ENCODE measurements around the gene MAPK8IP3. TPM values are rescaled to one million over a fixed set of nuclear protein-coding genes. Genes with fewer than 3 reads are reported as not detected.

Gene MAPK8IP3
- total RNA-seq, 1 donor from 2014 or later, result 32.6 TPM

DNA sequence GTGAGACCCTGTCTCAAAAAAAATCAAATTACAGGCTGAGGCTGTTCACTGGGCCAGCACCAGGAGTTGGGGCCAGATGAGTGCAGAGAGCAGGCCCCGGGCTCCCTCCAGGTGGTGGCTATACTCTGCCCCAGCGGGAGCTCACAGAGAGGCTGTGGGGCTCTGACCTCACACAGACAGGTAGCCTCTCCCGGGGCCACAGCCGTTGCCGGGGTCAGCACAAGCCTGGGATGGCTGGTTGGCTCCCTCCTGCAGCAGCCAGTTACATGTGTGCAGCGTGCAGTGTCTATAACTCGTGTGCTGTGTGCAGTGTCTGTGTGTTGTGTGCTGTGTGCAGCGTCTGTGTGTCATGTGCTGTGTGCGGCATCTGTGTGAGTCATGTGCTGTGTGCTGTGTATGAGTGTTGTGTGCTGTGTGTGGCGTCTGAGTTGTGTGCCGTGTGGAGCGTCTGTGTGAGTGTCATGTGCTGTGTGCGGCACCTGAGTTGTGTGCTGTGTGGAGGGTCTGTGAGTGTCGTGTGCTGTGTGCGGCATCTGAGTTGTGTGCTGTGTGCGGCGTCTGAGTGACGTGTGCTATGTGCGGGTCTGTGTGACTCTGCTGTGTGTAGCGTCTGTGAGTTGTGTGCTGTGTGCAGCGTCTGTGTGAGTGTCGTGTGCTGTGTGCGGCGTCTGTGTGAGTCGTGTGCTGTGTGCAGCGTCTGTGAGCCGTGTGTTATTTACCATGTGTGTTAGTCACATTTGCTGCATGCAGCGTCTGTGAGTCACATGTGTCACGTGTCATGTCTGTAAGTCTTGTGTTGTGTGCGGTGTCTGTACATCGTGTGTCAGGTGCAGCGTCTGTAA is 20.9 kb downstream of the MAPK8IP3 start:
- TF ChIP-seq, protein P1, sequence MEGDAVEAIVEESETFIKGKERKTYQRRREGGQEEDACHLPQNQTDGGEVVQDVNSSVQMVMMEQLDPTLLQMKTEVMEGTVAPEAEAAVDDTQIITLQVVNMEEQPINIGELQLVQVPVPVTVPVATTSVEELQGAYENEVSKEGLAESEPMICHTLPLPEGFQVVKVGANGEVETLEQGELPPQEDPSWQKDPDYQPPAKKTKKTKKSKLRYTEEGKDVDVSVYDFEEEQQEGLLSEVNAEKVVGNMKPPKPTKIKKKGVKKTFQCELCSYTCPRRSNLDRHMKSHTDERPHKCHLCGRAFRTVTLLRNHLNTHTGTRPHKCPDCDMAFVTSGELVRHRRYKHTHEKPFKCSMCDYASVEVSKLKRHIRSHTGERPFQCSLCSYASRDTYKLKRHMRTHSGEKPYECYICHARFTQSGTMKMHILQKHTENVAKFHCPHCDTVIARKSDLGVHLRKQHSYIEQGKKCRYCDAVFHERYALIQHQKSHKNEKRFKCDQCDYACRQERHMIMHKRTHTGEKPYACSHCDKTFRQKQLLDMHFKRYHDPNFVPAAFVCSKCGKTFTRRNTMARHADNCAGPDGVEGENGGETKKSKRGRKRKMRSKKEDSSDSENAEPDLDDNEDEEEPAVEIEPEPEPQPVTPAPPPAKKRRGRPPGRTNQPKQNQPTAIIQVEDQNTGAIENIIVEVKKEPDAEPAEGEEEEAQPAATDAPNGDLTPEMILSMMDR (IDR thresholded peaks at IDR 0.05; ENCODE audit: insufficient read depth, low read length, poor library complexity, severe bottlenecking), result no peak
- DNase-seq (ENCODE audit: low read depth), result no peak
- Histone ChIP-seq H3K4me3 (ENCODE audit: low read depth, low read length) (no peak overlapping the region), H3K36me3 (ENCODE audit: control insufficient read depth, insufficient read depth, low read length) (no peaks in the 10 kb centered on the region), H3K27me3 (ENCODE audit: control insufficient read depth, insufficient read depth, low read length) (no peaks in the 10 kb centered on the region)

DNA sequence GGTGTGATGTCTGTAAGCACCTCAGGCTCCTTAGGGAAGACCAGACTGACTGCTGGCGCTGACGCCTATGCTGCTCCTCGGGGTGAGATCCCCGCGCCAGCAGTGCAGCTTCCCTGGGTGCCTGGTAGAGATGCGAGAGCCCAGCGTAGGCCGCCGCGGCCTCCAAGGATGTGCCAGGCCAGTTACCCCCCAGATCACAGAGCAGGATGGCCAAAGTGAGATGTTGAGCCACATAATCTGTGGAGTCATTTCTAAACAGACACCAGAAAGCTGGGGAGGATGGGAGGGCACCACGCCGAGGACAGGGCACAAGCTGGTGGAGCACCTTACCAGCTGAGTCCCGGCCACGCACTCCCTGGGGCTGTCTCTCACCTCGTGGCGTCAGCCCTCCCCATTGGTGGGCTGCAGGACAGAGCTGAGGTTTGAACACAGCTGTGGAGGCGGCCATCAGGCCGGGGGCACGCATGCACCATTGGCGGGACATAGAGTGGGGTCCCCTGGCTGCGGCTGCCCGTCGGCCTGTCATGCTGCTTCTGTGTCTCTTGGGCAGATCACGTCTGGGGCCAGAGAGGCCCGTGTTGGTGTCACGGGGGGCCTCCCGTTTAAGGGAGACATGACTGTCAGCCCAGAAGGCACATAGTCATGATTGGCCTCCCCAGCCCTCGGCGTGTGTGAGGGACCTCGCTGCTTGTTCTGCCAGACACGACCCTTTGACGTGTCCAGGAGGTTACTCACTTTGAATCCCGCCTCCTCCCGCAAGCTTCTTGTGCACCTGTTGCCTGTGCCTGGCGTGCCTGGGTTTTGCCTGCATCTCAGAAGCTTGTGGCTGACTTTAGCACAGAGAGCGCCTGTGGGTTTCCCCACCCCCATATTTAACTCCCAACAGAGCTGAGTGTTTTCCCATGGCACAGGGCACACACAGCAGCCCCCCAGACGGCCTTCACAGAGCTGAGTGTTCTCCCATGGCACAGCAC is 21.9 kb downstream of the MAPK8IP3 start:
- TF ChIP-seq, protein P1 (IDR thresholded peaks at IDR 0.05; ENCODE audit: insufficient read depth, low read length, poor library complexity, severe bottlenecking), result no peak
- Histone ChIP-seq H3K27me3 (ENCODE audit: control insufficient read depth, insufficient read depth, low read length) (no peaks in the 10 kb centered on the region), H3K4me3 (ENCODE audit: low read depth, low read length) (no peak overlapping the region), H3K36me3 (ENCODE audit: control insufficient read depth, insufficient read depth, low read length) (no peaks in the 10 kb centered on the region)
- no peak for DNase-seq (ENCODE audit: low read depth)

DNA sequence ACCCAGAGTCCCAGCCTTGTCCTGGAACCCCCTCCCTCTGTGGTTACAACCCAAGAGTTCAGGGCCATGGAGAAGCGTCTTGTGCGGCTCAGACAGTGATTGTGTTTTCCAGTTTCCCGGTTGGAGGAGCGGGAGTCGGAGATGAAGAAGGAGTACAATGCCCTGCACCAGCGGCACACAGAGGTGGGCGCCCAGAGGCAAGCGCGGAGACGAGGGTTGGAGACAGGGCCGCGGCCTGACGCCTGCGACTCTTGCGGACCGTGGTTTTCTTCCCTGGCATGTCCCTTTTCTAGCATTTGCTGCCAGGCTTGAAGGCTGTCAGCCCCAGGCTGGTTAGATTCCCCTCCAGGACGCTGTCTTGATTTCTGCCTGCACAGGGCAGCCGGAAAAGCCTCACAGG is 23.0 kb downstream of the MAPK8IP3 start:
- DNase-seq (ENCODE audit: low read depth), result no peak
- TF ChIP-seq, protein P1 (IDR thresholded peaks at IDR 0.05; ENCODE audit: insufficient read depth, low read length, poor library complexity, severe bottlenecking), result no peak
- H3K27me3 ChIP-seq (ENCODE audit: control insufficient read depth, insufficient read depth, low read length), result no peaks in the 10 kb centered on the region
- peaks cover 2% of the 10 kb centered on the region for H3K36me3 ChIP-seq (ENCODE audit: control insufficient read depth, insufficient read depth, low read length)
- no peak overlapping the region for H3K4me3 ChIP-seq (ENCODE audit: low read depth, low read length)

DNA sequence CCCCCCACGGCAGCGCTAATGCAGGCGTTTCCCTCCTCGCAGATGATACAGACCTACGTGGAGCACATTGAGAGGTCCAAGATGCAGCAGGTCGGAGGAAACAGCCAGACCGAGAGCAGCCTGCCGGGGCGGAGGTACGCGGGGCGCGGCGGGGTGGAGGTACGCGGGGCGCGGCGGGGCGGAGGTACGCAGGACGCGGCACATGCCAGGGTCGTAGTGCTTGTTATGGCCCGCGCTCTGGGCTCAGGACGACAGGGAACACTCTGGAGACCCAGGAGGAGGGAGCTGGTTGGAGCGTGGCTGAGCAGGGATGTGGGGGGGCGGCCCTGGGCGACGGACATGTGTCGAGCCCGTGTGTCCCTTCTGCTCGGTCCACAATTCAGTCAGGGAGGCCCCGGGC is 23.4 kb downstream of the MAPK8IP3 start:
- no peak for DNase-seq (ENCODE audit: low read depth)
- TF ChIP-seq, protein P1 (IDR thresholded peaks at IDR 0.05; ENCODE audit: insufficient read depth, low read length, poor library complexity, severe bottlenecking), result no peak
- H3K36me3 ChIP-seq (ENCODE audit: control insufficient read depth, insufficient read depth, low read length), result peaks cover 2% of the 10 kb centered on the region
- no peaks in the 10 kb centered on the region for H3K27me3 ChIP-seq (ENCODE audit: control insufficient read depth, insufficient read depth, low read length)
- no peak overlapping the region for H3K4me3 ChIP-seq (ENCODE audit: low read depth, low read length)

DNA sequence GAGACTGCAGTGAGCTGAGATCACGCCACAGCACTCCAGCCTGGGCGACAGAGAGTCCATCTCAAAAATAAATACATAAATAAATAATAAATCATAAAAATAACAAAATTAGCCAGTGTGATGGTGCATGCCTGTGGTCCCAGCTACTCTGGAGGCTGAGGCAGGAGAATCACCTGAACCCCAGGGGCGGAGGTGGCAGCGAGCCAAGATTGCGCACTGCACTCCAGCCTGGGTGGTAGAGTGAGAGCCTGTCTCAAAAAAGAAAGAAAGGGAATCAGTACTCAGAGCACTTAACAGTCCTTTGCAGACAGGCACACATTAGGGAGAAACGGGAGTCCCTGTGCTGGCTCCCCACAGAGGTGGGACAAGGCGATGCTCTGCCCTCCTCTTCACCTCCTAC is 25.1 kb downstream of the MAPK8IP3 start:
- no peak for DNase-seq (ENCODE audit: low read depth)
- TF ChIP-seq, protein P1 (IDR thresholded peaks at IDR 0.05; ENCODE audit: insufficient read depth, low read length, poor library complexity, severe bottlenecking), result no peak
- Histone ChIP-seq H3K4me3 (ENCODE audit: low read depth, low read length) (no peak overlapping the region), H3K27me3 (ENCODE audit: control insufficient read depth, insufficient read depth, low read length) (no peaks in the 10 kb centered on the region), H3K36me3 (ENCODE audit: control insufficient read depth, insufficient read depth, low read length) (peaks cover 2% of the 10 kb centered on the region)
